Psoas muscle (tissue), 8 donors: ENCODE data around the gene LILRB5. TPM values are rescaled to one million over a fixed set of nuclear protein-coding genes. Genes with fewer than 3 reads are reported as not detected.

ENCODE experiments used
- ATAC-seq, 4 donors: fragments of 200-7000 bp; cut with Tn5 transposase; one replicate each; pipeline ENCODE4 v1.9.1; 2020; ENCODE audit warnings: moderate library complexity in 3 of 4, mild to moderate bottlenecking in 2 of 4
- DNase-seq, 2 donors: peaks; one replicate each; pipeline ENCODE4 v3.0.0-alpha.2; 2020
- H3K27ac ChIP-seq: fragments of 200-600 bp; one replicate; pipeline ENCODE4 v1.8.0; 2022
- H3K27me3 ChIP-seq, 3 donors: fragments of 200-600 bp in 1 of 3; one replicate each; pipeline versions ENCODE4 v1.6.1 to v1.8.0; 2013 to 2022; ENCODE audit warnings: low read length in 2 of 3, mild to moderate bottlenecking in 2 of 3, moderate library complexity in 1 of 3; ENCODE audit not compliant: insufficient read depth in 3 of 3
- H3K36me3 ChIP-seq, 2 donors: fragments of 200-600 bp in 1 of 2; one replicate each; pipeline versions ENCODE4 v1.6.1 to v1.8.0; 2013 to 2022; ENCODE audit warnings: low read depth in 1 of 2, mild to moderate bottlenecking in 1 of 2, moderate library complexity in 1 of 2; ENCODE audit not compliant: insufficient read depth in 1 of 2
- H3K4me1 ChIP-seq: fragments of 200-600 bp; one replicate; pipeline ENCODE4 v1.8.0; 2022
- H3K4me3 ChIP-seq: fragments of 200-600 bp; one replicate; pipeline ENCODE4 v1.8.0; 2022; ENCODE audit warnings: mild to moderate bottlenecking
- H3K9me3 ChIP-seq: fragments of 200-600 bp; one replicate; pipeline ENCODE4 v1.8.0; 2022
- WGBS, 3 donors: extraction: QIAGEN DNeasy Blood & Tissue Kit; methylation state at CpG; one replicate each; pipeline versions ENCODE4 v1.1.6 to v1.1.7; 2013; 5-methylcytosine and 5-hydroxymethylcytosine counted together
- intact Hi-C, 2 donors: fragments of 100-400 bp; cut with DNase I; formaldehyde crosslinking; loops; one replicate each; pipeline versions ENCODE4 v1.11.0 to v1.14.2; 2022
- long read RNA-seq, 2 donors: library from polyadenylated mRNA; unstranded; transcript quantifications; one replicate each; pipeline ENCODE4 v2.0.0, GENCODE V29; 2021
- polyA plus RNA-seq, 3 donors: library from polyadenylated mRNA; stranded (reverse); fragments of 200-250 nt; gene quantifications; one replicate each; pipeline ENCODE4 v1.2.3, GENCODE V29; 2013
- total RNA-seq, 4 donors: library from RNA; stranded (reverse); fragmentation: NEBNext Ultra II Directional in 2 of 4; extraction: Animal tissue kit (Norgen Biotek cat#: 25700) in 2 of 4; gene quantifications; one replicate each; pipeline versions ENCODE4 v1.2.1 to v1.2.4, GENCODE V29; 2021 to 2023
- TF ChIP-seq, protein P1 (sequence below): fragments of 200-600 bp; IDR thresholded peaks from one replicate; pipeline ENCODE4 v1.8.0; 2022; ENCODE audit warnings: antibody characterized with exemption
- donor health status: healthy with polysubstance abuse.
- donor health status: DM: no; HTN: no; CAD: no; lungs with moderate emphysema.
- donor health status: Bipolar disorder and iron deficiency.
- donor health status: healthy.
- donor health status: DM: yes; HTN: yes; CAD: no.
- donor health status: DM: no; HTN: no; CAD: no.
- donor health status: DM: no; HTN: no; CAD: no.
- donor health status: DM: yes; HTN: yes; CAD: no.

LILRB5 gene
- total RNA-seq (1 to 10 TPM; 2.2 to 5.1 (median 4.4) TPM), polyA plus RNA-seq (1 to 10 TPM in 2 of 3 donors, under 1 TPM in 1; 0.95 to 1.3 (median 1.1) TPM)
- long read RNA-seq, donor 1, result 0 reads
- long read RNA-seq, donor 2, partial matches to known transcripts, result 0 of 2 reads
- long read RNA-seq, donor 2, other reads (novel, unspliced or antisense), result 1 of 2 reads

DNA sequence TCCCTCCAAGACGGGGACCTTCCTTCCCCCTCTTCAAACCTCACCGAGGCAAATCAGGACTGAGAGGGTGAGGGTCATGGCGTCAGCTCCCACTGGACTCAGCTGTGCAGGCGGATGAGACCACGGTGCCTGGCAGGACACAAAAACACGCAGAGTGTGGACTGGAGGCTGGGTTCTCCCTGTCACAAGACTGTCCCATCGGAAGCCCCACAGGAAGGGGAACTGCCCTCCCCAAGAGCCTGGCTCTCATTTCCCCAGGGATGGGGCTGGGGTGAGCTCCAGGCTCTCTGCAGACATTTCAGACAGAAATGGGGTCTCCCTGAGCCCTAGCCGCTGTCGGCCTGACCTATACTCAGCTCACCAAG lies at the start of gene LILRB5:
Gene LILRB5, minus strand, starts transcription at position 158 of the 365 bp plus-strand sequence. Its CDS starts 80 bp downstream, at position 78.
- H3K27me3 ChIP-seq, result peaks cover 0 to 40% (median 11%) of the 10 kb centered on the region in 3 donors

GRCh38 chr19:54305141-54305540 lies 48.1 kb upstream of the LILRB5 start:
- no peaks in the 10 kb centered on the region for H3K4me1 ChIP-seq
- intact Hi-C loops, result no loop called here
- no peak for DNase-seq
- TF ChIP-seq, protein P1, sequence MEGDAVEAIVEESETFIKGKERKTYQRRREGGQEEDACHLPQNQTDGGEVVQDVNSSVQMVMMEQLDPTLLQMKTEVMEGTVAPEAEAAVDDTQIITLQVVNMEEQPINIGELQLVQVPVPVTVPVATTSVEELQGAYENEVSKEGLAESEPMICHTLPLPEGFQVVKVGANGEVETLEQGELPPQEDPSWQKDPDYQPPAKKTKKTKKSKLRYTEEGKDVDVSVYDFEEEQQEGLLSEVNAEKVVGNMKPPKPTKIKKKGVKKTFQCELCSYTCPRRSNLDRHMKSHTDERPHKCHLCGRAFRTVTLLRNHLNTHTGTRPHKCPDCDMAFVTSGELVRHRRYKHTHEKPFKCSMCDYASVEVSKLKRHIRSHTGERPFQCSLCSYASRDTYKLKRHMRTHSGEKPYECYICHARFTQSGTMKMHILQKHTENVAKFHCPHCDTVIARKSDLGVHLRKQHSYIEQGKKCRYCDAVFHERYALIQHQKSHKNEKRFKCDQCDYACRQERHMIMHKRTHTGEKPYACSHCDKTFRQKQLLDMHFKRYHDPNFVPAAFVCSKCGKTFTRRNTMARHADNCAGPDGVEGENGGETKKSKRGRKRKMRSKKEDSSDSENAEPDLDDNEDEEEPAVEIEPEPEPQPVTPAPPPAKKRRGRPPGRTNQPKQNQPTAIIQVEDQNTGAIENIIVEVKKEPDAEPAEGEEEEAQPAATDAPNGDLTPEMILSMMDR, result no peak
- no peaks in the 10 kb centered on the region for H3K36me3 ChIP-seq
- no peak for ATAC-seq
- no peak overlapping the region for H3K4me3 ChIP-seq
- peaks cover 0 to 6% (median 0%) of the 10 kb centered on the region in 3 donors for H3K27me3 ChIP-seq
- no peaks in the 10 kb centered on the region for H3K9me3 ChIP-seq
- WGBS, 3 donors, result 85 to 90% (median 88%) methylated on average over 1 of the region's 1 CpG
- H3K27ac ChIP-seq, result no peak overlapping the region

More for the DNA sequence above, at the start of gene LILRB5:
- Histone ChIP-seq H3K9me3 (no peaks in the 10 kb centered on the region), H3K36me3 (no peaks in the 10 kb centered on the region), H3K27ac (no peak within 1 kb of the TSS), H3K4me3 (peak within 1 kb of the TSS; percentile 41), H3K4me1 (no peaks in the 10 kb centered on the region)
- TF ChIP-seq, protein P1, result no peak
- no peak for DNase-seq
- WGBS, 3 donors, result 55 to 61% (median 58%) methylated on average over 9 of the region's 9 CpGs
- intact Hi-C loops, result no loop called here
- ATAC-seq, result no peak

DNA sequence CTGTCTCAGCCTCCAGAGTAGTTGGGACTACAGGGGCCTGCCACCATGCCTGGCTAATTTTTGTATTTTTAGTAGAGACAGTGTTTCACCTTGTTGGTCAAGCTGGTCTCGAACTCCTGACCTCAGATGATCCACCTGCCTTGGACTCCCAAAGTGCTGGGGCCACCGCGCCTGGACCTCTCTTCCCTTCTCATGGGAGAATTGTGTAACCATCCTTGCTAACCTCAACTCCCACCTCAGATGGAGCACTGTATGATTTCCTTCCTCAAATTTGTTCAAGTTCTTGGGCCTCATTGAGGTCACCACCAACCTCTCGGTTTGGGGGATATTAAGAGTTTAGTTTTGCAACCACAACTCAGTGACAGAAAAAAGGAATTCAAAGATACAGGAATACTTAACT lies 45.2 kb upstream of the LILRB5 start:
- H3K4me3 ChIP-seq, result no peak overlapping the region
- 65 to 74% (median 71%) methylated on average over 4 of the region's 4 CpGs for WGBS, 3 donors
- peaks cover 0 to 4% (median 0%) of the 10 kb centered on the region in 3 donors for H3K27me3 ChIP-seq
- no peaks in the 10 kb centered on the region for H3K4me1 ChIP-seq
- no peak for ATAC-seq
- no peaks in the 10 kb centered on the region for H3K36me3 ChIP-seq
- intact Hi-C loops, result no loop called here
- H3K9me3 ChIP-seq, result no peaks in the 10 kb centered on the region
- no peak overlapping the region for H3K27ac ChIP-seq
- TF ChIP-seq, protein P1, result no peak
- no peak for DNase-seq

DNA sequence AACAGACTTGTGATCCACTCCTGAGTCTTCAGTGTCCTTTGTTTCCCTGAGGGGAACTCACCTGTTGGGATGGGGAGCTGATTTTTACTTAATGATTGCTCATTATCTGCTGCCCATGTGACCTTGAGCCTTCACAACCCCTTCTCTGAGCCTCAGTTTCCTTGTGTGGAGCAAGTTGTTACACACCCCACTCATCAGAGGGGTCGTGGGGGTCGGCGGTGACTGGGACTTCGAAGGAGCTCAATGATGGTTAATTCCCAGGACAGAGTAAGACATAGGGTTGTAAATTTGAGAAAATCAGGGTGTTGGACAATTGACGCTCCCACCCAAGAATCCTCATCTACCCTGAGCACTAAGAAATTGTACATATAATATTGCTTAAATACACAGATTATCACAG lies 42.4 kb upstream of the LILRB5 start:
- Histone ChIP-seq H3K4me3 (no peak overlapping the region), H3K27me3 (peaks cover 0 to 1% (median 0%) of the 10 kb centered on the region in 3 donors), H3K4me1 (no peaks in the 10 kb centered on the region), H3K36me3 (no peaks in the 10 kb centered on the region), H3K27ac (no peak overlapping the region), H3K9me3 (no peaks in the 10 kb centered on the region)
- no peak for DNase-seq
- intact Hi-C loops, result no loop called here
- WGBS, 3 donors, result 82 to 92% (median 83%) methylated on average over 5 of the region's 5 CpGs
- no peak for ATAC-seq
- TF ChIP-seq, protein P1, result no peak

DNA sequence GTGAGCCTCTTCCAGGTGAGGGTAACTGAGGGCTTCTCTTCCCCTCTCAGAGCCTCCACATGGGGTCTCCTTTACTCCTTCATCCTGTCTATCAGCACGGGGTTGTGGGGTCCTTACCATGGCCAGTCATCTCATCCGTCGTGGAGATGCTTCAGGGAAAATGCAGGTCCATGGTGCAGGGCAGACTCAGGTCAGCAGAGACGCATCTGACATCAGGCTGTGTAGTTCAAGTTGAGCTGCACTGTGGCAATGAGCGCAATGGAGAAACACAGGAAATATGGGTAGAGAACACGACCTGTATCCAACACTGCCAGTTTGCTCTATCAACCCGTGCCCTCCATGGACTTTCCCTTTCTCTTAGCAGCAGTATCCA lies 42.0 kb upstream of the LILRB5 start:
- H3K27ac ChIP-seq, result no peak overlapping the region
- intact Hi-C loops, result no loop called here
- H3K27me3 ChIP-seq, result peaks cover 0 to 1% (median 0%) of the 10 kb centered on the region in 3 donors
- WGBS, 3 donors, result 57 to 63% (median 58%) methylated on average over 7 of the region's 7 CpGs
- no peaks in the 10 kb centered on the region for H3K9me3 ChIP-seq
- ATAC-seq (no peak), DNase-seq (no peak)
- H3K4me3 ChIP-seq, result no peak overlapping the region
- H3K36me3 ChIP-seq, result no peaks in the 10 kb centered on the region
- TF ChIP-seq, protein P1, result no peak
- no peaks in the 10 kb centered on the region for H3K4me1 ChIP-seq
